Mesendoderm (in vitro differentiated cells): ENCODE results near the gene STPG4.
"Not testable (repeated sequence)": the region's sequence is repeated elsewhere in the genome, so short reads cannot be mapped to it uniquely, and the experiment has no call there.

Source experiments
- DNase-seq: peaks from one replicate; pipeline ENCODE4 v3.0.0; 2013
- H2AK5ac ChIP-seq: 2 replicates; pipeline ENCODE4 v1.6.1; 2013; ENCODE audit warnings: low read length, inconsistent platforms
- H2BK120ac ChIP-seq: 2 replicates; pipeline ENCODE4 v1.6.1; 2013; ENCODE audit warnings: low read depth, mild to moderate bottlenecking, low read length, moderate library complexity, mixed read lengths
- H2BK15ac ChIP-seq: replicated peaks from 2 replicates; pipeline ENCODE4 v1.6.1; 2013; ENCODE audit warnings: low read depth, mild to moderate bottlenecking, moderate library complexity
- H2BK5ac ChIP-seq: 2 replicates; pipeline ENCODE4 v1.6.1; 2013; ENCODE audit warnings: low read length, inconsistent platforms
- H3K18ac ChIP-seq: 2 replicates; pipeline ENCODE4 v1.6.1; 2013; ENCODE audit warnings: mild to moderate bottlenecking, low read length, mixed read lengths
- H3K23ac ChIP-seq: one replicate; pipeline ENCODE4 v1.6.1; 2013; ENCODE audit warnings: low read length
- H3K27ac ChIP-seq: 2 replicates; pipeline ENCODE4 v1.5.1; 2013; ENCODE audit warnings: low read depth, mild to moderate bottlenecking, inconsistent platforms, low read length, moderate library complexity
- H3K27me3 ChIP-seq: 2 replicates; pipeline ENCODE4 v1.6.1; 2013; ENCODE audit warnings: low read length, control low read depth, mild to moderate bottlenecking, inconsistent platforms; ENCODE audit not compliant: insufficient read depth, poor library complexity
- H3K36me3 ChIP-seq: 2 replicates; pipeline ENCODE4 v1.6.1; 2013; ENCODE audit warnings: low read length, inconsistent platforms; ENCODE audit not compliant: control insufficient read depth, insufficient read depth
- H3K4ac ChIP-seq: one replicate; pipeline ENCODE4 v1.6.1; 2013; ENCODE audit warnings: low read depth, mild to moderate bottlenecking, low read length, moderate library complexity
- H3K4me1 ChIP-seq: 2 replicates; pipeline ENCODE4 v1.6.1; 2013; ENCODE audit warnings: low read depth, low read length, inconsistent platforms; ENCODE audit not compliant: control insufficient read depth
- H3K4me2 ChIP-seq: 2 replicates; pipeline ENCODE4 v1.6.1; 2013; ENCODE audit warnings: low read length
- H3K4me3 ChIP-seq: 2 replicates; pipeline ENCODE4 v1.5.1; 2013; ENCODE audit warnings: mild to moderate bottlenecking, low read length
- H3K56ac ChIP-seq: one replicate; pipeline ENCODE4 v1.6.1; 2013; ENCODE audit warnings: low read length
- H3K79me1 ChIP-seq: 2 replicates; pipeline ENCODE4 v1.6.1; 2013; ENCODE audit warnings: low read length, inconsistent platforms
- H3K79me2 ChIP-seq: 2 replicates; pipeline ENCODE4 v1.6.1; 2013; ENCODE audit warnings: mild to moderate bottlenecking, low read length; ENCODE audit not compliant: control insufficient read depth, insufficient read depth
- H3K9ac ChIP-seq: 2 replicates; pipeline ENCODE4 v1.6.1; 2013; ENCODE audit warnings: low read length, inconsistent platforms
- H4K5ac ChIP-seq: one replicate; pipeline ENCODE4 v1.6.1; 2013; ENCODE audit warnings: low read length
- H4K8ac ChIP-seq: one replicate; pipeline ENCODE4 v1.6.1; 2013; ENCODE audit warnings: low read depth, mild to moderate bottlenecking, control low read depth, low read length, moderate library complexity
- WGBS: extraction: QIAGEN DNeasy Blood & Tissue Kit; methylation state at CpG from one replicate; pipeline ENCODE4 v1.1.7; 2013; ENCODE audit warnings: low lambda C conversion rate, missing lambda C conversion rate; ENCODE audit not compliant: insufficient coverage; ENCODE audit errors: extremely low coverage; 5-methylcytosine and 5-hydroxymethylcytosine counted together

The STPG4 gene

DNA sequence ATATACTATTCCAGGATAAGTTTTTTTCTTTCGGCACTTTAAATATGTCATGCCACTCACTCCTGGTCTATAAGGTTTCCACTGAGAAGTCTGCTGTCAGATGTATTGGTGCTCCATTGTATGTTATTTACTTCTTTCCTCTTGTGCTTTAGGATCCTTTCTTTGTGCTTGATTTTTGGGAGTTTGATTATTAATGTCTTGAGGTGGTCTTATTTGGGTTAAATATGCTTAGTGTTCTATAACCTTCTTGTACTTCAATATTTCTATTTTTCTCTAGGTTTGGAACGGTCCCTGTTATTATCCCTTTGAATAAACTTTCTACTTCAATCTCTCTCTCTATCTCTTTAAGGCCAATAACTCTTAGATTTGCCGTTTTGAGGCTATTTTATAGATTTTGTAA lies 28.3 kb downstream of the STPG4 start:
- Histone ChIP-seq H3K4ac (no peak overlapping the region), H2AK5ac (no peak overlapping the region), H3K36me3 (no peaks in the 10 kb centered on the region), H3K18ac (no peak overlapping the region), H2BK5ac (no peak overlapping the region), H3K4me1 (no peaks in the 10 kb centered on the region), H3K23ac (no peak overlapping the region), H3K4me3 (no peak overlapping the region), H2BK15ac (no peak overlapping the region), H3K56ac (no peak overlapping the region), H4K5ac (no peak overlapping the region), H3K79me1 (no peaks in the 10 kb centered on the region), H3K9ac (no peak overlapping the region), H3K27me3 (no peaks in the 10 kb centered on the region), H4K8ac (no peak overlapping the region), H3K4me2 (no peak overlapping the region), H3K79me2 (no peaks in the 10 kb centered on the region), H3K27ac (no peak overlapping the region), H2BK120ac (no peak overlapping the region)
- WGBS = no CpG with 5 or more reads among the region's 3 CpGs
- no peak for DNase-seq

- H4K5ac ChIP-seq, H3K4me1 ChIP-seq, H3K23ac ChIP-seq, H2BK5ac ChIP-seq, H3K79me2 ChIP-seq, H3K18ac ChIP-seq, H3K9ac ChIP-seq, H2BK15ac ChIP-seq, H3K27ac ChIP-seq, H2BK120ac ChIP-seq, H3K4ac ChIP-seq, H3K56ac ChIP-seq, H3K27me3 ChIP-seq, H3K4me2 ChIP-seq, H3K36me3 ChIP-seq, H4K8ac ChIP-seq, H2AK5ac ChIP-seq, H3K79me1 ChIP-seq, DNase-seq, H3K4me3 ChIP-seq: not testable (repeated sequence)
- no CpG with 5 or more reads among the region's 4 CpGs for WGBS
These were observed 30.4 kb downstream of the STPG4 start for GRCh38 chr2:47124740-47125139.

- H3K27ac ChIP-seq, H3K4me1 ChIP-seq, H3K36me3 ChIP-seq, H4K5ac ChIP-seq, H3K79me2 ChIP-seq, H3K9ac ChIP-seq, H2BK15ac ChIP-seq, H3K79me1 ChIP-seq, H3K27me3 ChIP-seq, H3K56ac ChIP-seq, H3K4me2 ChIP-seq, H3K23ac ChIP-seq, H3K4ac ChIP-seq, H4K8ac ChIP-seq, H2AK5ac ChIP-seq, H2BK5ac ChIP-seq, H3K18ac ChIP-seq, DNase-seq, H2BK120ac ChIP-seq, H3K4me3 ChIP-seq: not testable (repeated sequence)
- no CpG with 5 or more reads among the region's 5 CpGs for WGBS
These were observed 34.7 kb downstream of the STPG4 start for GRCh38 chr2:47120424-47120823.

GRCh38 chr2:47119001-47119400 lies 36.1 kb downstream of the STPG4 start:
- Histone ChIP-seq H2BK15ac (no peak overlapping the region), H3K4ac (no peak overlapping the region), H3K18ac (no peak overlapping the region), H3K9ac (no peak overlapping the region), H3K79me1 (no peaks in the 10 kb centered on the region), H3K4me3 (no peak overlapping the region), H3K4me1 (no peaks in the 10 kb centered on the region), H3K27me3 (no peaks in the 10 kb centered on the region), H3K79me2 (no peaks in the 10 kb centered on the region), H3K27ac (no peak overlapping the region), H4K5ac (no peak overlapping the region), H3K4me2 (no peak overlapping the region), H4K8ac (no peak overlapping the region), H3K56ac (no peak overlapping the region), H3K23ac (no peak overlapping the region), H3K36me3 (no peaks in the 10 kb centered on the region), H2BK120ac (no peak overlapping the region), H2BK5ac (no peak overlapping the region), H2AK5ac (no peak overlapping the region)
- no peak for DNase-seq
- WGBS = no CpG with 5 or more reads among the region's 2 CpGs

DNA sequence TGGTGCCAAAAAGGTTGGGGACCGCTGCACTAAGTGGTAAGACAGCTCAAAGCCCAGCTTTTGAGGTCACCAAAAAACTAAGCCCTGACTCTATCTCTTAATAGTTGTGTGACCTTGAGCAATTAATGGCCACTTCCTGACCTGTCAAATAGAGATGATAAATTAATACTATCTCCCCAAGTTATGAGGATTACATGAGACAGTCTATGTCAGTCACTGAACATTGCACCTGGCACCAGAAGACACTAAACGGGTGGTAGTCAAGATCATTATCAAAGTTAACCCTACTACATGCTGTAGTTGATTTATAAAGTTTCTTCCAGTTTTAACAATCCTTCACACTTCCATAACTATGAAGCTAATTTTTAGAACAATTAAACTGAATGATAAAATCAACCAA lies 36.5 kb downstream of the STPG4 start:
- Histone ChIP-seq H3K27me3 (no peaks in the 10 kb centered on the region), H3K23ac (no peak overlapping the region), H4K5ac (no peak overlapping the region), H3K18ac (no peak overlapping the region), H3K79me2 (no peaks in the 10 kb centered on the region), H3K4me2 (no peak overlapping the region), H3K4ac (no peak overlapping the region), H3K4me3 (no peak overlapping the region), H2BK120ac (no peak overlapping the region), H3K4me1 (no peaks in the 10 kb centered on the region), H3K27ac (no peak overlapping the region), H2BK5ac (no peak overlapping the region), H3K36me3 (no peaks in the 10 kb centered on the region), H3K56ac (no peak overlapping the region), H2BK15ac (no peak overlapping the region), H4K8ac (no peak overlapping the region), H3K79me1 (no peaks in the 10 kb centered on the region), H3K9ac (no peak overlapping the region), H2AK5ac (no peak overlapping the region)
- WGBS = no CpG with 5 or more reads among the region's 2 CpGs
- DNase-seq = no peak

DNA sequence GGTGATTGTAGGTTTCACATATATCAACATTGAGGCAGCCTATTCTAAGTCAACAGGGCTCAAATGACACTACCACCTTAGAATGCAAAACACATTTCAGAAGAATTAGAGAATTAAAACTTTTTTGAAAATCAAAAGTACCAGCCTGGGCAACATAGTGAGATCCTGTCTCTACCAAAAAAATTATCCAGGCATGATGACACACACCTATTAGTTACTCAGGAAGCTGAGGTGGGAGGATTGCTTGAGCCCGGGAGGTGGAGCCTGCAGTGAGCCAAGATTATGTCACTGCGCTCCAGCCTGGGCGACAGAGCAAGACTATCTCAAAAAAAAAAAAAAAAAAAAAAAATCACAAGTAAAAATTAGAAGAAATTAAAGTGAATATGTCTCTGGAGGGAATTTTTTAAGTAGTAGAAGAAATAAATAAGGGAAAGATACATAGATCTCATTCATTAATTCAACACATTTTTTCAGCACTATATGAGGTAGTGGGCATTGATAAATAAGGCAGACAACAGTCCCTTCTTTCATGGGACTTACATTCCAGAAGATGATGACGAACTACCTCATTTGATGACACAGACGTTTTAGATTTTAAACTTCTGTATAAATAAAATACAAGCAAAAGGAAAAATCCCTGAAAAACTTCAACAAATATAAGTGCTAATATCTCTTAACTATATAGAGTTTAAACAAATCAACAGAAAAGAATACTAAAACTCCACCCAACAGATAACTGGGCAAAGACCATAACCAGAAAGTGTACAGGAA lies 42.3 kb downstream of the STPG4 start:
- H3K18ac ChIP-seq = no peak overlapping the region
- H3K79me1 ChIP-seq = no peaks in the 10 kb centered on the region
- no peak overlapping the region for H3K23ac ChIP-seq
- no peak overlapping the region for H3K9ac ChIP-seq
- no peaks in the 10 kb centered on the region for H3K4me1 ChIP-seq
- H4K8ac ChIP-seq = no peak overlapping the region
- no peak overlapping the region for H2BK120ac ChIP-seq
- H3K27me3 ChIP-seq = no peaks in the 10 kb centered on the region
- no peak overlapping the region for H4K5ac ChIP-seq
- H3K4ac ChIP-seq = no peak overlapping the region
- no peak overlapping the region for H2BK5ac ChIP-seq
- no peak overlapping the region for H2BK15ac ChIP-seq
- DNase-seq = no peak
- H3K56ac ChIP-seq = no peak overlapping the region
- H3K4me2 ChIP-seq = no peak overlapping the region
- H3K36me3 ChIP-seq = no peaks in the 10 kb centered on the region
- H3K79me2 ChIP-seq = no peaks in the 10 kb centered on the region
- no CpG with 5 or more reads among the region's 5 CpGs for WGBS
- no peak overlapping the region for H3K27ac ChIP-seq
- H3K4me3 ChIP-seq = no peak overlapping the region
- H2AK5ac ChIP-seq = no peak overlapping the region
